Neural progenitor cell (in vitro differentiated cells): Measurements from ENCODE around the gene GPR4. TPM values are rescaled to one million over a fixed set of nuclear protein-coding genes. Genes with fewer than 3 reads are reported as not detected.

Source experiments
- DNase-seq: peaks from one replicate; pipeline ENCODE4 v3.0.0-alpha.2; 2016; ENCODE audit warnings: low spot score
- H2AFZ ChIP-seq: fragments of 200-600 bp; sonication (generic); replicated peaks from 2 replicates; pipeline ENCODE4 v1.6.1; 2016; ENCODE audit warnings: antibody characterized with exemption
- H3F3A ChIP-seq: fragments of 200-600 bp; sonication (generic); 2 replicates; pipeline ENCODE4 v1.6.1; 2016; ENCODE audit warnings: antibody characterized with exemption, low read depth
- H3K27ac ChIP-seq: fragments of 200-600 bp; sonication (generic); 2 replicates; pipeline ENCODE4 v1.5.1; 2016; ENCODE audit warnings: mild to moderate bottlenecking
- H3K27me3 ChIP-seq: fragments of 200-600 bp; sonication (generic); 2 replicates; pipeline ENCODE4 v1.6.1; 2016; ENCODE audit warnings: mild to moderate bottlenecking, moderate library complexity
- H3K36me3 ChIP-seq: fragments of 200-600 bp; sonication (generic); 2 replicates; pipeline ENCODE4 v1.5.1; 2016
- H3K4me1 ChIP-seq: fragments of 200-600 bp; sonication (generic); 2 replicates; pipeline ENCODE4 v1.6.1; 2016; ENCODE audit warnings: mixed run types
- H3K4me2 ChIP-seq: fragments of 200-600 bp; sonication (generic); 2 replicates; pipeline ENCODE4 v1.6.1; 2016
- H3K4me3 ChIP-seq: fragments of 200-600 bp; sonication (generic); 2 replicates; pipeline ENCODE4 v1.5.1; 2016
- H3K79me2 ChIP-seq: fragments of 200-600 bp; sonication (generic); 2 replicates; pipeline ENCODE4 v1.6.1; 2016; ENCODE audit warnings: low read depth
- H3K9ac ChIP-seq: fragments of 200-600 bp; sonication (generic); 2 replicates; pipeline ENCODE4 v1.6.1; 2016
- H3K9me3 ChIP-seq: fragments of 200-600 bp; sonication (generic); 2 replicates; pipeline ENCODE4 v1.5.1; 2016; ENCODE audit warnings: low read depth
- H4K20me1 ChIP-seq: fragments of 200-600 bp; sonication (generic); 2 replicates; pipeline ENCODE4 v1.6.1; 2016; ENCODE audit warnings: low read depth
- H3K27ac Mint-ChIP-seq: 3 replicates; pipeline ENCODE4 v1.8.0; 2021; ENCODE audit warnings: mixed read lengths
- H3K27me3 Mint-ChIP-seq: 2 replicates; pipeline ENCODE4 v1.8.0; 2022; ENCODE audit warnings: low read depth, mild to moderate bottlenecking, inconsistent platforms, moderate library complexity, mixed read lengths; ENCODE audit not compliant: insufficient read depth
- H3K36me3 Mint-ChIP-seq: 3 replicates; pipeline ENCODE4 v1.8.0; 2021; ENCODE audit warnings: mixed read lengths
- H3K4me1 Mint-ChIP-seq: 3 replicates; pipeline ENCODE4 v1.8.0; 2021; ENCODE audit warnings: mixed read lengths
- H3K4me3 Mint-ChIP-seq: 3 replicates; pipeline ENCODE4 v1.8.0; 2021; ENCODE audit warnings: mild to moderate bottlenecking, moderate library complexity, mixed read lengths
- H3K9me3 Mint-ChIP-seq: 3 replicates; pipeline ENCODE4 v1.8.0; 2020; ENCODE audit warnings: mixed read lengths
- EZH2 ChIP-seq: fragments of 200-600 bp; sonication (generic); IDR thresholded peaks from 2 replicates; pipeline ENCODE4 v1.6.1; 2017; ENCODE audit warnings: antibody characterized with exemption, mild to moderate bottlenecking, moderate library complexity
- EZH2phosphoT487 ChIP-seq: fragments of 200-600 bp; sonication (generic); IDR thresholded peaks from 2 replicates; pipeline ENCODE4 v1.6.1; 2017; ENCODE audit warnings: antibody characterized with exemption
- total RNA-seq: library from RNA; depleted of rRNA; stranded (reverse); fragments of >200 nt; gene quantifications from 2 replicates; pipeline ENCODE4 v1.2.3, GENCODE V29; 2015; ENCODE audit warnings: low replicate concordance
- TF ChIP-seq, protein P1 (sequence below): fragments of 200-600 bp; sonication (generic); IDR thresholded peaks from 2 replicates; pipeline ENCODE4 v1.5.1; 2017; ENCODE audit warnings: antibody characterized with exemption, mild to moderate bottlenecking

The GPR4 gene
- total RNA-seq, 1 donor from 2014 or later: not detected

DNA sequence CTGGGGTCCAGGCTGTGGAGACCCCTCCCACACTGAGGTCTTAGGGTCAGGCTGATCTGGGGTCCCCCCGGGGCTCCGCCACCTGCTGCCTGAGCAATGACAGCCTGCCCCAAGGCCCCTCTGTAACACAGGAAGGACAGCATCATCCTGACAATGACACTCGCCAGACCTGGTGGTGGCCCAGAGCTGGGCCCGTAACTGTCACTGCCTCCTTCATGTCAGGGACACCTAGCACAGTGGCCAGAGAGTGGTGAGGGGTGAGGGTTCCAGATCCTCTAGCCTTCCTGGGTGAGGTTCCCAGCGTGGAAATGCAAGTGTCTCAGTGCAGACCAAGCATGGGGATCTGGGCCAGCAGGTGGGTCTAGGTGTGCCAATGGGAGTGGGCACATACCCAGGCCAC is 45.2 kb downstream of the GPR4 start:
- Histone ChIP-seq H3K79me2 (no peaks in the 10 kb centered on the region), H3K4me1 (peaks cover 3% of the 10 kb centered on the region), H3K9me3 (no peaks in the 10 kb centered on the region), H3K9ac (no peak overlapping the region), H3K27me3 (peaks cover 7% of the 10 kb centered on the region), H2AFZ (no peak overlapping the region), H3F3A (peaks cover 24% of the 10 kb centered on the region), H3K4me2 (no peak overlapping the region), H3K36me3 (no peaks in the 10 kb centered on the region), H4K20me1 (peaks cover 12% of the 10 kb centered on the region), H3K4me3 (no peak overlapping the region), H3K27ac (no peak overlapping the region)
- DNase-seq: no peak
- Mint-ChIP-seq H3K4me3 (no peak overlapping the region), H3K27me3 (peaks cover under 1% of the 10 kb centered on the region), H3K9me3 (no peaks in the 10 kb centered on the region), H3K4me1 (peaks cover 5% of the 10 kb centered on the region), H3K27ac (peak overlapping the region; percentile 30), H3K36me3 (peaks cover 5% of the 10 kb centered on the region)
- TF ChIP-seq EZH2phosphoT487 (no peak), EZH2 (no peak)
- TF ChIP-seq, protein P1, sequence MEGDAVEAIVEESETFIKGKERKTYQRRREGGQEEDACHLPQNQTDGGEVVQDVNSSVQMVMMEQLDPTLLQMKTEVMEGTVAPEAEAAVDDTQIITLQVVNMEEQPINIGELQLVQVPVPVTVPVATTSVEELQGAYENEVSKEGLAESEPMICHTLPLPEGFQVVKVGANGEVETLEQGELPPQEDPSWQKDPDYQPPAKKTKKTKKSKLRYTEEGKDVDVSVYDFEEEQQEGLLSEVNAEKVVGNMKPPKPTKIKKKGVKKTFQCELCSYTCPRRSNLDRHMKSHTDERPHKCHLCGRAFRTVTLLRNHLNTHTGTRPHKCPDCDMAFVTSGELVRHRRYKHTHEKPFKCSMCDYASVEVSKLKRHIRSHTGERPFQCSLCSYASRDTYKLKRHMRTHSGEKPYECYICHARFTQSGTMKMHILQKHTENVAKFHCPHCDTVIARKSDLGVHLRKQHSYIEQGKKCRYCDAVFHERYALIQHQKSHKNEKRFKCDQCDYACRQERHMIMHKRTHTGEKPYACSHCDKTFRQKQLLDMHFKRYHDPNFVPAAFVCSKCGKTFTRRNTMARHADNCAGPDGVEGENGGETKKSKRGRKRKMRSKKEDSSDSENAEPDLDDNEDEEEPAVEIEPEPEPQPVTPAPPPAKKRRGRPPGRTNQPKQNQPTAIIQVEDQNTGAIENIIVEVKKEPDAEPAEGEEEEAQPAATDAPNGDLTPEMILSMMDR: no peak

DNA sequence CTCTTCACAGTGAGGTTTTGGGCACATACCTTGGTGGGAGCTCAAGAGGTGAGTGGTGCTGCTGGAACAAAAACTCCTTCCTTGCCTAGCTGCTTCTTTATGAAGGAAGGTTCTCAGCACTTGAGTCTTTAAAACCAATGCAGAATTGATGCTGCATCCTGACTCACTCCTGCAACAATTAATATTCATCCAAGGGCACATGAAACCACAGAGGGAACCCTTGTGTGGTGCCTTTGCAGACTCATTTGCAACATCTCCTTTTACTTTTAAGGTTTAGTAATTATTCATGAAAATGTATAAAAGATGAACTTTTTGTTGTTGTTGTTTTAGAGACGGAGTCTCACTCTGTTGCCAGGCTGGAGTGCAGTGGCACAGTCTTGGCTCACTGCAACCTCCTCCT is 47.5 kb downstream of the GPR4 start:
- Histone ChIP-seq H3K27ac (no peak overlapping the region), H3K9me3 (no peaks in the 10 kb centered on the region), H4K20me1 (peaks cover 12% of the 10 kb centered on the region), H3K9ac (no peak overlapping the region), H3K27me3 (peaks cover 7% of the 10 kb centered on the region), H3K4me1 (peaks cover 11% of the 10 kb centered on the region), H3K4me3 (no peak overlapping the region), H3K79me2 (no peaks in the 10 kb centered on the region), H3F3A (peaks cover 30% of the 10 kb centered on the region), H3K36me3 (no peaks in the 10 kb centered on the region), H2AFZ (no peak overlapping the region), H3K4me2 (no peak overlapping the region)
- peaks cover 2% of the 10 kb centered on the region for H3K27me3 Mint-ChIP-seq
- H3K4me1 Mint-ChIP-seq: peaks cover 9% of the 10 kb centered on the region
- no peak overlapping the region for H3K4me3 Mint-ChIP-seq
- no peaks in the 10 kb centered on the region for H3K9me3 Mint-ChIP-seq
- no peak for DNase-seq
- no peak for TF ChIP-seq EZH2
- no peak for TF ChIP-seq EZH2phosphoT487
- TF ChIP-seq, protein P1: no peak
- peaks cover 8% of the 10 kb centered on the region for H3K36me3 Mint-ChIP-seq
- peak overlapping the region; percentile 69 for H3K27ac Mint-ChIP-seq

DNA sequence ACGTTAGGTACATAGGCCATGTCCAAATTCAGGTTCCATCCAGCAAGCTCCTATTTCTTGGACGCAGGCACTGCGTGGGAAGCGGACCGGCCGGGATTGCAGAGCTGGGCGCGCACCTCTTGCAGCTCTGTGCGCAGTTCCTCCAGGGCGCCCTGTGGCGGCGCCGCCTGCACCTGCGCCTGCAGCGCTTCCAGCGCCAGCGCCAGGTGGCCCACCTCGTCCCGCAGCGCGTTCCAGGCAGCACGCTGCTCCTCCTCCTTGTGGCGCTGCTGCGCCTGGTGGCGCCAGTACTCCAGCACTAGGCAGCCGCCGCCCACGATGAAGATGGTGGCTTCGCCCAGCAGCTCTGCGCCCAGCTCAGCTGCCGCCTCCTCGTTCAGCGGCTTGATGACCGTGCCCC is 48.5 kb downstream of the GPR4 start:
- H3K4me3 ChIP-seq: peak overlapping the region; percentile 44
- H3K79me2 ChIP-seq: no peaks in the 10 kb centered on the region
- no peak overlapping the region for H3K27ac ChIP-seq
- peak overlapping the region; percentile 76 for H3K4me2 ChIP-seq
- Mint-ChIP-seq H3K27me3 (peaks cover 2% of the 10 kb centered on the region), H3K36me3 (peaks cover 8% of the 10 kb centered on the region), H3K27ac (no peak overlapping the region), H3K4me3 (no peak overlapping the region), H3K9me3 (no peaks in the 10 kb centered on the region), H3K4me1 (peaks cover 8% of the 10 kb centered on the region)
- no peaks in the 10 kb centered on the region for H3K9me3 ChIP-seq
- H3K9ac ChIP-seq: no peak overlapping the region
- H3K36me3 ChIP-seq: no peaks in the 10 kb centered on the region
- H3K27me3 ChIP-seq: peaks cover 7% of the 10 kb centered on the region
- TF ChIP-seq, protein P1: peak; percentile 53
- TF ChIP-seq EZH2: no peak
- DNase-seq: peak; percentile 85
- H2AFZ ChIP-seq: no peak overlapping the region
- H3K4me1 ChIP-seq: peaks cover 11% of the 10 kb centered on the region
- H3F3A ChIP-seq: peaks cover 25% of the 10 kb centered on the region
- peaks cover 12% of the 10 kb centered on the region for H4K20me1 ChIP-seq
